Measurements from ENCODE around the gene ADRM1.

DNA sequence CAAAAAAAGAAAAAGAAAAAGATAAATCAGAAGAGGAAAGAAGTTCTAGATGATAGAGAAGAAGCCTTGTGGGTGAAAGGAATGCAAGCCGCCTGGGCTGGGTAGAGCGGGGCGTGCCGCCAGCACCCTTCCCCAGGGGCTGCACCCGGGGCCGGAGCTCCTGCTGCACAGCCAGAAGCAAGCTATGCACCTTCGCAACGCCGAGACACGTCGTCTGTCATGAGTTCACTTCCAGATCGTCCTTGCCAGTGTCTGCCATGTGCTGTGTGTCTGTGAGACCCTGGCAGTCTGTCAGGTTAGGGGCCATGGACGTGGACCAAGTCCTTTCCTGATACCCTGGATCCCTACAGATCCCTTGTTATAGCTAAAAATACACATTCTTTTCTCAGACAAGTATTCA lies 25.5 kb upstream of the ADRM1 start:
- TF ChIP-seq NR2C2 (CRISPR knock-in tag; IDR thresholded peaks at IDR 0.05) (no peak), ZNF423 (CRISPR knock-in tag; IDR thresholded peaks at IDR 0.05) (no peak), CTCF (IDR thresholded peaks at IDR 0.05) (no peak), E2F1 (CRISPR knock-in tag; IDR thresholded peaks at IDR 0.05) (no peak), MYBL2 (CRISPR knock-in tag; IDR thresholded peaks at IDR 0.05) (no peak), FOXP1 (CRISPR knock-in tag; IDR thresholded peaks at IDR 0.05; ENCODE audit: borderline replicate concordance) (no peak), E2F4 (CRISPR knock-in tag; IDR thresholded peaks at IDR 0.05; ENCODE audit: borderline replicate concordance, low read depth) (no peak)
